ENCODE measurements around the gene TLR4. TPM values are rescaled to one million over a fixed set of nuclear protein-coding genes. Genes with fewer than 3 reads are reported as not detected.

The TLR4 gene
- polyA plus RNA-seq, result 6.2 TPM
- long read RNA-seq, donor 1, full-length matches to known transcripts, result 2 of 2 reads
- long read RNA-seq, donor 1, partial matches to known transcripts, result 0 of 2 reads
- long read RNA-seq, donor 1, other reads (novel, unspliced or antisense), result 0 of 2 reads
- long read RNA-seq, donor 2, full-length matches to known transcripts, result 3 of 3 reads
- long read RNA-seq, donor 2, partial matches to known transcripts, result 0 of 3 reads
- long read RNA-seq, donor 2, other reads (novel, unspliced or antisense), result 0 of 3 reads
- long read RNA-seq, donor 3, result 0 reads
- long read RNA-seq, donor 4, result 0 reads
- long read RNA-seq, donor 5, full-length matches to known transcripts, result 1 of 1 reads
- long read RNA-seq, donor 5, partial matches to known transcripts, result 0 of 1 reads
- long read RNA-seq, donor 5, other reads (novel, unspliced or antisense), result 0 of 1 reads
- long read RNA-seq, donor 6, full-length matches to known transcripts, result 2 of 2 reads
- long read RNA-seq, donor 6, partial matches to known transcripts, result 0 of 2 reads
- long read RNA-seq, donor 6, other reads (novel, unspliced or antisense), result 0 of 2 reads
- long read RNA-seq, donor 7, full-length matches to known transcripts, result 1 of 1 reads
- long read RNA-seq, donor 7, partial matches to known transcripts, result 0 of 1 reads
- long read RNA-seq, donor 7, other reads (novel, unspliced or antisense), result 0 of 1 reads
- long read RNA-seq, donor 8, full-length matches to known transcripts, result 3 of 3 reads
- long read RNA-seq, donor 8, partial matches to known transcripts, result 0 of 3 reads
- long read RNA-seq, donor 8, other reads (novel, unspliced or antisense), result 0 of 3 reads
- long read RNA-seq, donor 9, full-length matches to known transcripts, result 1 of 1 reads
- long read RNA-seq, donor 9, partial matches to known transcripts, result 0 of 1 reads
- long read RNA-seq, donor 9, other reads (novel, unspliced or antisense), result 0 of 1 reads
- long read RNA-seq, donor 10, result 0 reads
- long read RNA-seq, donor 11, full-length matches to known transcripts, result 3 of 3 reads
- long read RNA-seq, donor 11, partial matches to known transcripts, result 0 of 3 reads
- long read RNA-seq, donor 11, other reads (novel, unspliced or antisense), result 0 of 3 reads

DNA sequence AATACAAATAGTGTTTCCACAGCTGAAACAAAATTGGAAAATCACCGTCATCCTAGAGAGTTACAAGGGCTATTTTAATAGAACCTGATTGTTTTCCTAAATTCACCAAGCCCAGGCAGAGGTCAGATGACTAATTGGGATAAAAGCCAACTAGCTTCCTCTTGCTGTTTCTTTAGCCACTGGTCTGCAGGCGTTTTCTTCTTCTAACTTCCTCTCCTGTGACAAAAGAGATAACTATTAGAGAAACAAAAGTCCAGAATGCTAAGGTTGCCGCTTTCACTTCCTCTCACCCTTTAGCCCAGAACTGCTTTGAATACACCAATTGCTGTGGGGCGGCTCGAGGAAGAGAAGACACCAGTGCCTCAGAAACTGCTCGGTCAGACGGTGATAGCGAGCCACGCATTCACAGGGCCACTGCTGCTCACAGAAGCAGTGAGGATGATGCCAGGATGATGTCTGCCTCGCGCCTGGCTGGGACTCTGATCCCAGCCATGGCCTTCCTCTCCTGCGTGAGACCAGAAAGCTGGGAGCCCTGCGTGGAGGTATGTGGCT is at the start of gene TLR4:
Gene TLR4 (plus strand): TSS at position 380 of the 552 bp plus-strand sequence. CDS start 70 bp downstream, at position 450.
- Histone ChIP-seq H3K9me3 (ENCODE audit: control insufficient read depth, low read depth, low read length) (no peaks in the 10 kb centered on the region), H3K27ac (ENCODE audit: low read length) (no peak within 1 kb of the TSS), H3K4me3 (ENCODE audit: low read length) (peak within 1 kb of the TSS; percentile 7), H3K27me3 (ENCODE audit: control insufficient read depth, insufficient read depth, low read length) (no peaks in the 10 kb centered on the region), H3K4me1 (ENCODE audit: control insufficient read depth, insufficient read depth, low read length) (no peaks in the 10 kb centered on the region), H3K36me3 (ENCODE audit: control insufficient read depth, insufficient read depth, low read length) (no peaks in the 10 kb centered on the region)
- DNase-seq, result peak; percentile 23 to 52
- 80% methylated on average over 1 of the region's 13 CpGs for WGBS (ENCODE audit: insufficient coverage, low lambda C conversion rate)

DNA sequence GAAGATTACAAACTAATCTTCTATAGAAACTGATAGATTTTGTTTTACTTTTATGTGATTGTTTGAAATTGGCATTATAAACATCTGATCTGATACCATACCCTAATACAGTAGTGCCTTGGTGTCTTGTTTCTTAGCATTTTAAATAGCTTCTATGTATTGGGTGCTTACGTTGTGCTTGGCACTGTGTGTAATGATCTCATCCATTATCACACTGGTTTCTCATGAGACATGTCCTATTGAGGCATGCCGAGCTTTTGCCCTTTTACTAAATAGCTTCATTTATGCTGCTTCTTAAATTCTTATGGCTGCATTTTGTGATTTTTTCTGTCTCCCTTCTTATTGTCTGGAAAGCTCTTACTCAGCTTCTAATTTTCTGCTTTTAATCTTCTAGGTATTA is 48.2 kb upstream of the TLR4 start:
- Histone ChIP-seq H3K27me3 (ENCODE audit: control insufficient read depth, insufficient read depth, low read length) (no peaks in the 10 kb centered on the region), H3K4me3 (ENCODE audit: low read length) (no peak overlapping the region), H3K27ac (ENCODE audit: low read length) (no peak overlapping the region), H3K9me3 (ENCODE audit: control insufficient read depth, low read depth, low read length) (no peaks in the 10 kb centered on the region), H3K4me1 (ENCODE audit: control insufficient read depth, insufficient read depth, low read length) (no peaks in the 10 kb centered on the region), H3K36me3 (ENCODE audit: control insufficient read depth, insufficient read depth, low read length) (no peaks in the 10 kb centered on the region)
- WGBS (ENCODE audit: insufficient coverage, low lambda C conversion rate), result no CpG with 5 or more reads among the region's 2 CpGs
- DNase-seq, result no peak

DNA sequence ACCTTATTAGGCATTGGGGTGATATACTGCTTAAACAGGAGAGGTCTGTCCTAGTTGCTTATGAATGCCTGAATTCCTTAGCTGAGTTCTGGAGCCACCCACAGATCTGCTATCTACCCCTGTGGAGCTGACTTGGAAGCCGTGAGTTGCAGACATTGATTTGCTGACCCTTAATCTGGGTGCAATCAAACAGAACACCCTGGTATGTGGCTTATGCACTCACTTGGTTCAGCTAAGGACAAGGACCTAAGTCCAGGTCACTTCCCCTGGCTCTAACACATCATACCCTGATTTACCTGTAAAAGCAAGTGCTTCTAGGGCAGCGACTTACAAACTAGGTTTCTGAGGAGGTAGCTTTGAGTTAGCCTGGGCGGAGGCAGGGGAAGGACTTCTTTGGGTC is 41.6 kb upstream of the TLR4 start:
- Histone ChIP-seq H3K4me1 (ENCODE audit: control insufficient read depth, insufficient read depth, low read length) (no peaks in the 10 kb centered on the region), H3K4me3 (ENCODE audit: low read length) (no peak overlapping the region), H3K9me3 (ENCODE audit: control insufficient read depth, low read depth, low read length) (no peaks in the 10 kb centered on the region), H3K27me3 (ENCODE audit: control insufficient read depth, insufficient read depth, low read length) (no peaks in the 10 kb centered on the region), H3K27ac (ENCODE audit: low read length) (no peak overlapping the region), H3K36me3 (ENCODE audit: control insufficient read depth, insufficient read depth, low read length) (no peaks in the 10 kb centered on the region)
- 60% methylated on average over 1 of the region's 3 CpGs for WGBS (ENCODE audit: insufficient coverage, low lambda C conversion rate)
- DNase-seq, result peak; percentile 5 to 43

DNA sequence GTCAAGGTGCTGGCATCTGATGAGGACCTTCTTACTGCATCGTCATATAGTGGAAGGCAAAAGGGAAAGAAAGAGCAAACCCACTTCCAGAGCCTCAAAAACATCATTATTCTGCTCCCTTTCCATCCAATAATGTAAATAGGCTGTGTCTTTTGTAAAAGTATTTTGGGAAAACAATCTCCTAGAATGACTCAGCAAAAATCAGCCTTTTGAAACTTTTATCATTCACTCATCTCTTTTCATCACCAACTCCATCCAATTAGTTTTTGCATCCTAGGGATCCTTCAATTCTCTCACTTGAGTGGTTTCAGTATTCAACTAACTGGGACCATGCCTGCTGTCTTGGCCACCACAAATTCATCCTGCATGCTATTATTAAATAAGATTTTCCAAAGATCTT is 39.8 kb upstream of the TLR4 start:
- H3K36me3 ChIP-seq (ENCODE audit: control insufficient read depth, insufficient read depth, low read length), result no peaks in the 10 kb centered on the region
- no peaks in the 10 kb centered on the region for H3K4me1 ChIP-seq (ENCODE audit: control insufficient read depth, insufficient read depth, low read length)
- no peaks in the 10 kb centered on the region for H3K27me3 ChIP-seq (ENCODE audit: control insufficient read depth, insufficient read depth, low read length)
- H3K27ac ChIP-seq (ENCODE audit: low read length), result no peak overlapping the region
- H3K9me3 ChIP-seq (ENCODE audit: control insufficient read depth, low read depth, low read length), result no peaks in the 10 kb centered on the region
- no peak overlapping the region for H3K4me3 ChIP-seq (ENCODE audit: low read length)
- no CpG with 5 or more reads among the region's 1 CpG for WGBS (ENCODE audit: insufficient coverage, low lambda C conversion rate)
- no peak for DNase-seq

DNA sequence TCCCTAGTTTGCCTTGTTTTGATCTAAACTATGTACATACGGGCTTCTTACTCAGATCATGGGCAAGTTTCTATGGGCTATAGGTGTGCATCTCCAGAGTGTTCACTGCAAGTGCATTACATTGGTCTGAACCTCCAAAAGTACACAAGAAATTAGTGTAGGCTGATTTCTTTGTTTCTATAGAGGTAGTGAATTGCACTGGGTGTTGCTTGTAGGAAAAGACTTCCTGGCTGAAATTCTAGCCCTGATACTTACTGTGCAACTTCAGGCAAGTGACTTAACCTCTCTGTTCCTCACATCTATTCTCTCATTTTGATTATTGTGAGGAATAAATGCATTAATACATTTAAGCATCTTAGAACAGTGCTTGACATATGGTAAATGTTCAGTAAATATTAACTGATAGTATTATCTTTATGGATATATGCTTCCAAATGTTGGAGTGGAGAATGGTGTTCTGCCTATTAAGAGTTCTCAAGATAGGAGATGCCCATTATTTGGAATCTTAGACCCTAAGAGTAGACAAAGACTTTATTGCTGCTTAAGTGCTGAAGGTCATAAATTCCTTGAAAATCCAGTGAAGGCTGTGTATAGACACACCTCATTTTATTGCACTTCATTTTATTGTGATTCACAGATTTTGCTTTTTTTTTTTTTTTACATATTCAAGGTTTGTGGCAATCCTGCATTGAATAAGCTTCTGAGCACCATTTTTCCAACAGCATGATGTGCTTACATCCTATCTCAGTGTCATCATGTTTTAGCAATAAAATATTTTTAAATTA is 38.4 kb upstream of the TLR4 start:
- WGBS (ENCODE audit: insufficient coverage, low lambda C conversion rate), result no CpG with 5 or more reads among the region's 1 CpG
- DNase-seq, result peak; percentile 23 to 72
- no peaks in the 10 kb centered on the region for H3K27me3 ChIP-seq (ENCODE audit: control insufficient read depth, insufficient read depth, low read length)

DNA sequence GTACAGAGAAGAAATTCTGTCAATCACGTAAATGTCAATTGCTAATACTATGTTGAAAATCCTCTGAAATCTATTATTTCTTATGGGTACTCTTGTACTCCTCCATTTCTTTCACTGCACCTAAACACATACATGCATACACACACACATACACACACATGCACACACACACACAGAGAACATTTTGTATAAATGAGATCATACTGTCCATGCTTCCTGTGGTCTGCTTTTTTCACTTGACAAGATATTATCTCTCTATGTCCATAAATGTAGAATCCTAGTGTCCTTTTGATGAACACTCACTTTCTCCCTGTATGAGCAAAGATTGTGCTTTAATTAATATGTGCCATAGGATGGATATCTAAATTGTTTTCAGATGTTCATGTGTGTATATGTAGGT is 32.7 kb upstream of the TLR4 start:
- 100% methylated on average over 1 of the region's 1 CpG for WGBS (ENCODE audit: insufficient coverage, low lambda C conversion rate)
- no peaks in the 10 kb centered on the region for H3K4me1 ChIP-seq (ENCODE audit: control insufficient read depth, insufficient read depth, low read length)
- no peaks in the 10 kb centered on the region for H3K9me3 ChIP-seq (ENCODE audit: control insufficient read depth, low read depth, low read length)
- H3K27me3 ChIP-seq (ENCODE audit: control insufficient read depth, insufficient read depth, low read length), result no peaks in the 10 kb centered on the region
- H3K36me3 ChIP-seq (ENCODE audit: control insufficient read depth, insufficient read depth, low read length), result no peaks in the 10 kb centered on the region
- no peak overlapping the region for H3K27ac ChIP-seq (ENCODE audit: low read length)
- no peak for DNase-seq
- no peak overlapping the region for H3K4me3 ChIP-seq (ENCODE audit: low read length)

More for the DNA sequence above, 38.4 kb upstream of the TLR4 start:
- no peaks in the 10 kb centered on the region for H3K36me3 ChIP-seq (ENCODE audit: control insufficient read depth, insufficient read depth, low read length)
- no peaks in the 10 kb centered on the region for H3K9me3 ChIP-seq (ENCODE audit: control insufficient read depth, low read depth, low read length)
- H3K4me1 ChIP-seq (ENCODE audit: control insufficient read depth, insufficient read depth, low read length), result no peaks in the 10 kb centered on the region
- H3K27ac ChIP-seq (ENCODE audit: low read length), result no peak overlapping the region
- H3K4me3 ChIP-seq (ENCODE audit: low read length), result no peak overlapping the region

DNA sequence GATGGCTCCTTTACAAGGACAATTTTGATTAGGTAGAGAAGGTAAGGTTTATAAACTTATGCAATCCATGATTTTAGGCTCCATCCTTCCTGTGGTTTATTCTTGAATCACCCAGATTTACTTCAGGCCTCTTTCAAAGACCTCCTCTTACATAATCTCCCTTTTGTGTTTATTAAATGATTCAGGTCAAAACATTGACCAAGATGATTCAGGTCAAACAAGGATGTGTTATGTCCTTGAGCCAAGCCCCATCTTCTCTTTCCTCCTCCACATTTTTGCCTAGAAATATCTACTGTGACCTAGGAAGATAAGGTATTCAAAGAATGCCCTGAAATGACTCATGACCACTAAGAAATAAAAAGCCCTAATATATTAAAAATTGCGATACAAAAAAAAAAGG is 31.8 kb upstream of the TLR4 start:
- Histone ChIP-seq H3K4me1 (ENCODE audit: control insufficient read depth, insufficient read depth, low read length) (no peaks in the 10 kb centered on the region), H3K9me3 (ENCODE audit: control insufficient read depth, low read depth, low read length) (no peaks in the 10 kb centered on the region), H3K27me3 (ENCODE audit: control insufficient read depth, insufficient read depth, low read length) (no peaks in the 10 kb centered on the region), H3K27ac (ENCODE audit: low read length) (no peak overlapping the region), H3K36me3 (ENCODE audit: control insufficient read depth, insufficient read depth, low read length) (no peaks in the 10 kb centered on the region), H3K4me3 (ENCODE audit: low read length) (no peak overlapping the region)
- 90% methylated on average over 1 of the region's 1 CpG for WGBS (ENCODE audit: insufficient coverage, low lambda C conversion rate)
- DNase-seq, result no peak

DNA sequence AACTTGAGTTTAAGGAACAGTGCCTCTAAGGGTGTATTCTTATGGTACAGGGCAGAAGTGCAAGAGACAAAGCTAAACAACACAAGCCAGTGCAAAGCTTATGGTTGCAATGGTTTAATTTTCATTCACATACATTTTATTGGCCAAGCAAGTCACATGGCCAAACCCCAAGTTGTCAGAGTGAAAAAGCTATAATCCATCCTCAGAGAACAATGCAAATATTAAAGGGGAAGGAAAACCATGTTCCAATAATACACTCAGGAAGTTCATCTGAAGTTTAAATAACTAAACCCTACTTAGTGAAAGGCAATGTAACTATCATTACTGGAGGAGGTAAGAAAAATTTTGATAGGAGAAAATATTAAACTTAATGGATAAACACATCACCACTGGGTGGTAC is 26.6 kb upstream of the TLR4 start:
- DNase-seq, result no peak
- Histone ChIP-seq H3K4me1 (ENCODE audit: control insufficient read depth, insufficient read depth, low read length) (no peaks in the 10 kb centered on the region), H3K27ac (ENCODE audit: low read length) (no peak overlapping the region), H3K4me3 (ENCODE audit: low read length) (no peak overlapping the region), H3K27me3 (ENCODE audit: control insufficient read depth, insufficient read depth, low read length) (no peaks in the 10 kb centered on the region), H3K36me3 (ENCODE audit: control insufficient read depth, insufficient read depth, low read length) (no peaks in the 10 kb centered on the region), H3K9me3 (ENCODE audit: control insufficient read depth, low read depth, low read length) (no peaks in the 10 kb centered on the region)

DNA sequence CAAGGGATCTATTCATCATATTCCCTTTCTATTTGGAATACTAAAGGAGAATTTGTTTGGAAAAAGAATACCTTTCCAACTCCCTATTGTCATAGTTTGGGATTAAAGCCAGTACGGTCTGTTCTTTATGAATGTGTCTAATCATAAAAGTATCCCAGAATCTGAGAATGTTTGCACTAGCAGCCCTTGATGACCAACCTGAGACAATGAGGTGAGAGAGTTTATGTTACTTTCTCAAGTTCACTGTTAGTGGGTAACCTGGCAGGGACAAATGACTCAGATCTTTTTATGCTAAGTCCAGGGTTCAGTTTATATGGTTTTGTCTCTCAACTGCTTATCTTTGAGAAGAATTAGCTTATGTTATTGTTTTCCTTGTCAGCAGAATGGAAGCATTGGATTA is 25.3 kb upstream of the TLR4 start:
- no peak overlapping the region for H3K27ac ChIP-seq (ENCODE audit: low read length)
- no CpG with 5 or more reads among the region's 1 CpG for WGBS (ENCODE audit: insufficient coverage, low lambda C conversion rate)

More for the DNA sequence above, 25.3 kb upstream of the TLR4 start:
- no peaks in the 10 kb centered on the region for H3K36me3 ChIP-seq (ENCODE audit: control insufficient read depth, insufficient read depth, low read length)
- no peaks in the 10 kb centered on the region for H3K9me3 ChIP-seq (ENCODE audit: control insufficient read depth, low read depth, low read length)
- H3K4me1 ChIP-seq (ENCODE audit: control insufficient read depth, insufficient read depth, low read length), result no peaks in the 10 kb centered on the region
- H3K4me3 ChIP-seq (ENCODE audit: low read length), result no peak overlapping the region
- H3K27me3 ChIP-seq (ENCODE audit: control insufficient read depth, insufficient read depth, low read length), result no peaks in the 10 kb centered on the region
- DNase-seq, result peak; percentile 22 to 75

Data from large intestine (tissue), 12 donors.